Astrocyte of the spinal cord (primary cell): Measurements from ENCODE around the gene SLC9A7.

Experiments
- DNase-seq: peaks from one replicate; pipeline ENCODE4 v3.0.0; 2011; ENCODE audit warnings: low read depth, low spot score
- H3K4me3 ChIP-seq: 2 replicates; pipeline ENCODE4 v1.5.1; 2011; ENCODE audit warnings: low read depth, mild to moderate bottlenecking, low read length, moderate library complexity
- CTCF ChIP-seq: IDR thresholded peaks from 2 replicates; pipeline ENCODE4 v1.5.1; 2012; ENCODE audit warnings: low read depth, mild to moderate bottlenecking, low read length, inconsistent platforms
- in situ Hi-C: cut with HindIII; loops from 2 replicates; pipeline ENCODE4 v1.10.0; 2017; ENCODE audit warnings: low sequenced_read_pairs

Gene SLC9A7

GRCh38 chrX:46634577-46634976 lies 124.3 kb downstream of the SLC9A7 start:
- in situ Hi-C loops: no loop called here
- TF ChIP-seq CTCF: no peak

GRCh38 chrX:46630141-46630540 lies 128.8 kb downstream of the SLC9A7 start:
- in situ Hi-C loops: no loop called here
- no peak for DNase-seq
- H3K4me3 ChIP-seq: no peak overlapping the region
- TF ChIP-seq CTCF: no peak

More at GRCh38 chrX:46634577-46634976, 124.3 kb downstream of the SLC9A7 start:
- H3K4me3 ChIP-seq: no peak overlapping the region
- no peak for DNase-seq

GRCh38 chrX:46628460-46629371 lies 130.2 kb downstream of the SLC9A7 start:
- peak; percentile 53 for DNase-seq
- in situ Hi-C loops: no loop called here
- H3K4me3 ChIP-seq: no peak overlapping the region
- TF ChIP-seq CTCF: no peak

GRCh38 chrX:46627711-46628419 lies 131.1 kb downstream of the SLC9A7 start:
- H3K4me3 ChIP-seq: no peak overlapping the region
- in situ Hi-C loops: no loop called here
- DNase-seq: no peak
- no peak for TF ChIP-seq CTCF

GRCh38 chrX:46627062-46627461 lies 131.9 kb downstream of the SLC9A7 start:
- in situ Hi-C loops: no loop called here
- no peak for TF ChIP-seq CTCF
- H3K4me3 ChIP-seq: no peak overlapping the region
- no peak for DNase-seq

- H3K4me3 ChIP-seq: no peak overlapping the region
- no peak for TF ChIP-seq CTCF
- DNase-seq: no peak
- in situ Hi-C loops: no loop called here
Measured at GRCh38 chrX:46626566-46626965, 132.4 kb downstream of the SLC9A7 start.
